Neural cell (in vitro differentiated cells): ENCODE results near the gene KDF1. TPM values are rescaled to one million over a fixed set of nuclear protein-coding genes. Genes with fewer than 3 reads are reported as not detected.

Experiments used
- H2AFZ ChIP-seq: fragments of 200-600, 300-800 bp; sonication (generic), shearing (Covaris generic); 2 replicates; pipeline ENCODE4 v1.6.0; 2014; ENCODE audit warnings: low read depth, mild to moderate bottlenecking, antibody characterized with exemption, low read length, moderate library complexity
- H3F3A ChIP-seq: fragments of 200-600 bp; shearing (Covaris generic); 2 replicates; pipeline ENCODE4 v1.6.1; 2016; ENCODE audit warnings: mild to moderate bottlenecking, moderate library complexity, mixed read lengths, antibody characterized with exemption, low read length; ENCODE audit not compliant: insufficient read depth, poor library complexity, severe bottlenecking
- H3K27ac ChIP-seq: fragments of 200-600, 300-800 bp; sonication (generic), shearing (Covaris generic); 2 replicates; pipeline ENCODE4 v1.5.1; 2014; ENCODE audit warnings: mild to moderate bottlenecking, low read length, moderate library complexity
- H3K27me3 ChIP-seq: fragments of 300-800, 200-600 bp; sonication (generic), shearing (Covaris generic); 2 replicates; pipeline ENCODE4 v1.6.0; 2014; ENCODE audit warnings: mild to moderate bottlenecking, low read depth, low read length, moderate library complexity; ENCODE audit not compliant: insufficient read depth
- H3K36me3 ChIP-seq: fragments of 300-800, 200-600 bp; sonication (generic), shearing (Covaris generic); 2 replicates; pipeline ENCODE4 v1.5.1; 2014; ENCODE audit warnings: mild to moderate bottlenecking, antibody characterized with exemption, low read length, moderate library complexity; ENCODE audit not compliant: insufficient read depth
- H3K4me2 ChIP-seq: fragments of 300-800, 200-600 bp; sonication (generic), shearing (Covaris generic); 2 replicates; pipeline ENCODE4 v1.6.0; 2014; ENCODE audit warnings: mild to moderate bottlenecking, low read length
- H3K4me3 ChIP-seq: fragments of 300-800, 200-600 bp; sonication (generic), shearing (Covaris generic); 2 replicates; pipeline ENCODE4 v1.5.1; 2014; ENCODE audit warnings: mild to moderate bottlenecking, low read length, moderate library complexity
- H3K79me2 ChIP-seq: fragments of 200-600 bp; shearing (Covaris generic); replicated peaks from 2 replicates; pipeline ENCODE4 v1.6.0; 2014; ENCODE audit warnings: mild to moderate bottlenecking, low read length, moderate library complexity; ENCODE audit not compliant: insufficient read depth
- H3K9ac ChIP-seq: fragments of 300-800, 200-600 bp; sonication (generic), shearing (Covaris generic); 2 replicates; pipeline ENCODE4 v1.6.1; 2016; ENCODE audit warnings: mild to moderate bottlenecking, low read length, mixed read lengths
- H3K9me2 ChIP-seq: fragments of 200-600 bp; shearing (Covaris generic); 2 replicates; pipeline ENCODE4 v1.6.1; 2016; ENCODE audit warnings: mild to moderate bottlenecking, low read length, mixed read lengths; ENCODE audit not compliant: insufficient read depth
- H3K9me3 ChIP-seq: fragments of 200-600, 300-800 bp; sonication (generic), shearing (Covaris generic); 2 replicates; pipeline ENCODE4 v1.6.1; 2016; ENCODE audit warnings: mild to moderate bottlenecking, mixed run types, low read length, moderate library complexity, mixed read lengths
- H4K20me1 ChIP-seq: fragments of 200-600 bp; shearing (Covaris generic); 2 replicates; pipeline ENCODE4 v1.6.1; 2016; ENCODE audit warnings: mild to moderate bottlenecking, mixed run types; ENCODE audit not compliant: insufficient read depth
- EP300 ChIP-seq: fragments of 450-650 bp; conservative IDR thresholded peaks from 2 replicates; pipeline ENCODE4 v1.6.1; 2014; ENCODE audit warnings: antibody characterized with exemption, mild to moderate bottlenecking, moderate library complexity; ENCODE audit not compliant: poor library complexity, severe bottlenecking
- EZH2 ChIP-seq: fragments of 200-600, 300-800 bp; shearing (Covaris generic), sonication (generic); IDR thresholded peaks from 2 replicates; pipeline ENCODE4 v1.6.1; 2014; ENCODE audit warnings: antibody characterized with exemption, low read length, borderline replicate concordance, mild to moderate bottlenecking; ENCODE audit not compliant: insufficient read depth, poor library complexity, severe bottlenecking
- MXI1 ChIP-seq: fragments of 450-650 bp; conservative IDR thresholded peaks from 2 replicates; pipeline ENCODE4 v1.6.1; 2014; ENCODE audit warnings: antibody characterized with exemption, mild to moderate bottlenecking; ENCODE audit not compliant: poor library complexity, severe bottlenecking
- POLR2AphosphoS5 ChIP-seq: IDR thresholded peaks from 2 replicates; pipeline ENCODE4 v1.6.1; 2012
- RAD21 ChIP-seq: fragments of 450-650 bp; conservative IDR thresholded peaks from 2 replicates; pipeline ENCODE4 v1.6.1; 2014; ENCODE audit warnings: antibody characterized with exemption, mild to moderate bottlenecking, moderate library complexity
- SMC3 ChIP-seq: fragments of 450-650 bp; conservative IDR thresholded peaks from 2 replicates; pipeline ENCODE4 v1.6.1; 2014; ENCODE audit warnings: antibody characterized with exemption, mild to moderate bottlenecking, moderate library complexity; ENCODE audit not compliant: poor library complexity
- TAF1 ChIP-seq: IDR thresholded peaks from 2 replicates; pipeline ENCODE4 v1.6.1; 2012; ENCODE audit warnings: low read depth
- polyA plus RNA-seq: library from polyadenylated mRNA; depleted of rRNA; stranded (reverse); fragments of >200 nt; gene quantifications from 2 replicates; pipeline ENCODE4 v1.2.3, GENCODE V29; 2014
- TF ChIP-seq, protein P1 (sequence below): fragments of 450-650 bp; IDR thresholded peaks from 2 replicates; pipeline ENCODE4 v1.5.1; 2014; ENCODE audit warnings: antibody characterized with exemption, mild to moderate bottlenecking, moderate library complexity; ENCODE audit not compliant: poor library complexity, severe bottlenecking
- TF ChIP-seq, protein P2 (sequence below): IDR thresholded peaks from 2 replicates; pipeline ENCODE4 v1.6.1; 2012; ENCODE audit warnings: borderline replicate concordance

Gene KDF1
- polyA plus RNA-seq, 1 donor from 2014 or later, result not detected

- Histone ChIP-seq H3K27me3 (no peaks in the 10 kb centered on the region), H3K79me2 (no peaks in the 10 kb centered on the region), H3K27ac (no peak overlapping the region), H3K9me2 (no peaks in the 10 kb centered on the region), H3K4me2 (no peak overlapping the region), H3K9ac (no peak overlapping the region), H4K20me1 (no peaks in the 10 kb centered on the region), H3K9me3 (no peaks in the 10 kb centered on the region), H3F3A (no peaks in the 10 kb centered on the region), H3K4me3 (no peak overlapping the region), H3K36me3 (no peaks in the 10 kb centered on the region), H2AFZ (no peak overlapping the region)
- TF ChIP-seq POLR2AphosphoS5 (no peak), RAD21 (no peak), EP300 (no peak), EZH2 (no peak), MXI1 (no peak), TAF1 (no peak), SMC3 (no peak)
- TF ChIP-seq, protein P1, sequence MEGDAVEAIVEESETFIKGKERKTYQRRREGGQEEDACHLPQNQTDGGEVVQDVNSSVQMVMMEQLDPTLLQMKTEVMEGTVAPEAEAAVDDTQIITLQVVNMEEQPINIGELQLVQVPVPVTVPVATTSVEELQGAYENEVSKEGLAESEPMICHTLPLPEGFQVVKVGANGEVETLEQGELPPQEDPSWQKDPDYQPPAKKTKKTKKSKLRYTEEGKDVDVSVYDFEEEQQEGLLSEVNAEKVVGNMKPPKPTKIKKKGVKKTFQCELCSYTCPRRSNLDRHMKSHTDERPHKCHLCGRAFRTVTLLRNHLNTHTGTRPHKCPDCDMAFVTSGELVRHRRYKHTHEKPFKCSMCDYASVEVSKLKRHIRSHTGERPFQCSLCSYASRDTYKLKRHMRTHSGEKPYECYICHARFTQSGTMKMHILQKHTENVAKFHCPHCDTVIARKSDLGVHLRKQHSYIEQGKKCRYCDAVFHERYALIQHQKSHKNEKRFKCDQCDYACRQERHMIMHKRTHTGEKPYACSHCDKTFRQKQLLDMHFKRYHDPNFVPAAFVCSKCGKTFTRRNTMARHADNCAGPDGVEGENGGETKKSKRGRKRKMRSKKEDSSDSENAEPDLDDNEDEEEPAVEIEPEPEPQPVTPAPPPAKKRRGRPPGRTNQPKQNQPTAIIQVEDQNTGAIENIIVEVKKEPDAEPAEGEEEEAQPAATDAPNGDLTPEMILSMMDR, result no peak
- TF ChIP-seq, protein P2, sequence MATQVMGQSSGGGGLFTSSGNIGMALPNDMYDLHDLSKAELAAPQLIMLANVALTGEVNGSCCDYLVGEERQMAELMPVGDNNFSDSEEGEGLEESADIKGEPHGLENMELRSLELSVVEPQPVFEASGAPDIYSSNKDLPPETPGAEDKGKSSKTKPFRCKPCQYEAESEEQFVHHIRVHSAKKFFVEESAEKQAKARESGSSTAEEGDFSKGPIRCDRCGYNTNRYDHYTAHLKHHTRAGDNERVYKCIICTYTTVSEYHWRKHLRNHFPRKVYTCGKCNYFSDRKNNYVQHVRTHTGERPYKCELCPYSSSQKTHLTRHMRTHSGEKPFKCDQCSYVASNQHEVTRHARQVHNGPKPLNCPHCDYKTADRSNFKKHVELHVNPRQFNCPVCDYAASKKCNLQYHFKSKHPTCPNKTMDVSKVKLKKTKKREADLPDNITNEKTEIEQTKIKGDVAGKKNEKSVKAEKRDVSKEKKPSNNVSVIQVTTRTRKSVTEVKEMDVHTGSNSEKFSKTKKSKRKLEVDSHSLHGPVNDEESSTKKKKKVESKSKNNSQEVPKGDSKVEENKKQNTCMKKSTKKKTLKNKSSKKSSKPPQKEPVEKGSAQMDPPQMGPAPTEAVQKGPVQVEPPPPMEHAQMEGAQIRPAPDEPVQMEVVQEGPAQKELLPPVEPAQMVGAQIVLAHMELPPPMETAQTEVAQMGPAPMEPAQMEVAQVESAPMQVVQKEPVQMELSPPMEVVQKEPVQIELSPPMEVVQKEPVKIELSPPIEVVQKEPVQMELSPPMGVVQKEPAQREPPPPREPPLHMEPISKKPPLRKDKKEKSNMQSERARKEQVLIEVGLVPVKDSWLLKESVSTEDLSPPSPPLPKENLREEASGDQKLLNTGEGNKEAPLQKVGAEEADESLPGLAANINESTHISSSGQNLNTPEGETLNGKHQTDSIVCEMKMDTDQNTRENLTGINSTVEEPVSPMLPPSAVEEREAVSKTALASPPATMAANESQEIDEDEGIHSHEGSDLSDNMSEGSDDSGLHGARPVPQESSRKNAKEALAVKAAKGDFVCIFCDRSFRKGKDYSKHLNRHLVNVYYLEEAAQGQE, result no peak
Observed at GRCh38 chr1:26909951-26910342, 50.3 kb downstream of the KDF1 start.

DNA sequence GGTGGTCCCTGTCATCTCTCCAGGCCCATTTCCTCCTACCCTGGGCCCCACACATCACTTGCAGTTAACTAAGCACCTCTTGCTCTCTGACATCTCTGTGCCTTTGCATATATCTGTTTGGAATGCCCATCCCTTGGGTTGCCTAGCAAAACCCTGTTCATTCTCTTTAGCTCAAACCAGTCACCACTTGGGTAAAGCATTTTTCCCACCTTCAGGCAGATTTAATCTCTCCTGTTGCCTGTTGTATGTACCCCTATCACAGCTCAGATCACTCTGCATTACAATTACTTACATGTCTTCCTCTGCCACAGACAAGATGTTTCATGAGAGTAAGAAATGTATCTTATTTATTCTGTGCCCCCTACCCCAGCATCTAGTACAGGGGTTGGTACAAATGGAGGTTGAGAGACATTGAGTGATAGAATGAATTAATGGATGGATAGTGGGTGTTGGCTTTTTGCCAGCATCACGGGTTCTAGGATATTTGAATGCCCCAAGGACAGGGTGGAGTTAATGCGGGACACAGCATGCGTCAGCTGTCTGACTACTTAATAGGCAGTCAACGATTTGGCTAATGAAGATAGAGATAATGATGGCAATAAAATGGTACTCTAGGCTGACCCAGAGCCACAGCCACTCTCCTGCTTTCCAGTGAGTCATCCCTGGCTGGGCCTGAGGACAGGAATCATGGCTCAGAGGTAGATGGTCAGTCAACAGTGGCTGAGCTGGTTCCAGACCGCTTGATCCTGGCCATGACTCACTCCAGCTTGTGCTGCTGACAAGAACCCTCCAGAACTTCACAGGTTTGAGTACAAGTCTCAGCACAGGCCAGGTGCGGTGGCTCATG lies 53.0 kb downstream of the KDF1 start:
- Histone ChIP-seq H3K79me2 (no peaks in the 10 kb centered on the region), H3K27me3 (no peaks in the 10 kb centered on the region), H3K4me3 (no peak overlapping the region), H3K9me2 (no peaks in the 10 kb centered on the region), H3K4me2 (no peak overlapping the region), H3K27ac (no peak overlapping the region), H3F3A (no peaks in the 10 kb centered on the region), H4K20me1 (no peaks in the 10 kb centered on the region), H3K36me3 (no peaks in the 10 kb centered on the region), H3K9me3 (no peaks in the 10 kb centered on the region), H2AFZ (no peak overlapping the region), H3K9ac (no peak overlapping the region)
- TF ChIP-seq TAF1 (no peak), MXI1 (no peak), EZH2 (no peak), RAD21 (no peak), EP300 (no peak), POLR2AphosphoS5 (no peak), SMC3 (no peak)
- TF ChIP-seq, protein P1, result no peak
- TF ChIP-seq, protein P2, result no peak
